Hair follicle dermal papilla cell (primary cell): ENCODE measurements around the gene SMG6. TPM values are rescaled to one million over a fixed set of nuclear protein-coding genes. Genes with fewer than 3 reads are reported as not detected.

Experiments
- small RNA-seq: library from RNA; depleted of rRNA; stranded (forward); fragments of <200 nt; gene quantifications from one replicate; pipeline ENCODE3, GENCODE V24; 2012
- total RNA-seq: library from RNA; depleted of rRNA; stranded (reverse); fragments of >200 nt; gene quantifications from 2 replicates; pipeline ENCODE4 v1.2.3, GENCODE V29; 2012

Gene SMG6
- total RNA-seq, result 38.7 and 39.9 TPM in 2 replicates

GRCh38 chr17:2303204-2304188, at the start of gene SMG6, which contains the start of gene SRR:
TSS of gene SMG6 (minus strand) at chr17:2303785. CDS start at chr17:2303720, 65 bp downstream.
TSS of gene SRR (plus strand) at chr17:2303950. CDS start at chr17:2315561, 11,611 bp downstream.

GRCh38 chr17:2336852-2337543, 33.4 kb upstream of the SMG6 start, which contains the start of gene SGSM2:
TSS of gene SGSM2 (plus strand) at chr17:2337501. CDS start at chr17:2337689, 188 bp downstream.

GRCh38 chr17:2336215-2336851, 32.7 kb upstream of the SMG6 start, which contains the start of gene TSR1:
TSS of gene TSR1 (minus strand) at chr17:2336457. CDS start at chr17:2336427, 30 bp downstream.

GRCh38 chr17:2054512-2055291, 248.9 kb downstream of the SMG6 start, which contains the start of gene HIC1:
TSS of gene HIC1 (plus strand) at chr17:2055103. CDS start at chr17:2056691, 1,588 bp downstream.

GRCh38 chr17:2041561-2042389, 261.8 kb downstream of the SMG6 start, which contains the start of gene OVCA2:
TSS of gene OVCA2 (plus strand) at chr17:2042022. CDS start at chr17:2042048, 26 bp downstream.

DNA sequence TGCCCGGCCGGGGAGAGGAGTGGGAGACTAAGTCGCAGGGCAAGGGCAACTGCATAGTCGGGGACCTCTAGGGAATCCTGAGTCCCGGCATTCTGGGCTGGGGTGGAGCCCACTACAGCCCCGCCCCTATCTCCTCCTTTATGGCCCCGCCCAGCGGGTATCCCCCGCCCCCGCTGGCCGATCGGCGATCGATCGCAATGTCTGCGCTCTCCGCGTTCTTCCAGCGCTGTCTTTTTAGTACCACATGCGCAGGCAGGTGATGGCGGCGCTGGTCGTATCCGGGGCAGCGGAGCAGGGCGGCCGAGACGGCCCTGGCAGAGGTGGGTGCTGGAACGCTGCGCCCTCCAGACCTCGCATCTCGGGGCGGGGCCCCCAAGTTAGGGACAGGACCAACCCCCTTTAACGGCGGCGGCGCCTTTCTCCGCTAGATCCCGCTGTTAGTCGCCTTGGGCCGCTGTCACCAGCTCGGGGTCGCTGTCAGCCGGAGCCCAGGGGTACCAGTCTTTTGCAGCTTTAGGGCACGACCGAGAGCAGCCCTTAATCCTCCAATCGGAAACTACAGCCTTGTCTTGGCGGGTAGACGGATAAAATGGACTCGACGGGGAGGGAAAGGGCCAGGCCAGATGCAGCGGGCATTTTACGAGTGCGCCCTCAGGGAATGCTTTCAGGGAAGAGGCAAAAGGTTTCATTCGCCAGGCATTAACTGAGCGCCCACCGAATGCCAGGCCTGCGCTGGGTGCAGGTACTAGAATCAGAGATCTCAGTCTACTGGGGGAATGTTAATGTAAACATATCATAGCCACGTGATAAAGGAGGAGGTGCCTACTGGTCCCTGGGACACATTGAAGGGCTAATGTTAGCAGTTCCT, 273.4 kb downstream of the SMG6 start, which contains the start of gene DPH1:
TSS of gene DPH1 (plus strand) at position 243 of the 868 bp plus-strand sequence. CDS start at position 260, 17 bp downstream.

GRCh38 chr17:2025220-2025621, 278.4 kb downstream of the SMG6 start, which contains the start of gene RTN4RL1:
TSS of gene RTN4RL1 (minus strand) at chr17:2025334. CDS start at chr17:2024865, 469 bp downstream.

Small RNAs within 50 kb of the gene (small RNA-seq; reads per million reads assigned to genes)
- gene AC090617.6, result not detected
- gene AC090617.7, result not detected
- gene AC090617.8, result not detected
- not detected for gene AC090617.9
- gene MIR132, result 43.2 reads per million, percentile 97 among the genes with 10 or more reads in this experiment
- 7.0 reads per million, percentile 85 among the genes with 10 or more reads in this experiment for gene MIR212
- not detected for gene OVCA2
- gene RN7SL624P, result not detected
- 75.0 reads per million, percentile 98 among the genes with 10 or more reads in this experiment for gene SNORD91A
- gene SNORD91B, result 10.5 reads per million, percentile 91 among the genes with 10 or more reads in this experiment

Other genes with a start within 250 kb of the SMG6 start
- 69.8 and 71.9 TPM in 2 replicates for gene HIC1, start 248.7 kb downstream of the SMG6 start, total RNA-seq
- 28.5 and 29.2 TPM in 2 replicates for gene SRR, start 165 bp upstream of the SMG6 start, total RNA-seq
- 42.4 and 46.4 TPM in 2 replicates for gene TSR1, start 32.7 kb upstream of the SMG6 start, total RNA-seq
- gene SGSM2, start 33.7 kb upstream of the SMG6 start, total RNA-seq, result 57.3 and 65.4 TPM in 2 replicates
- gene MNT, start 97.3 kb upstream of the SMG6 start, total RNA-seq, result 15.5 and 24.5 TPM in 2 replicates
- 12.6 and 16.4 TPM in 2 replicates for gene METTL16, start 208.1 kb upstream of the SMG6 start, total RNA-seq